Measurements from ENCODE around the gene TP53I11.

DNA sequence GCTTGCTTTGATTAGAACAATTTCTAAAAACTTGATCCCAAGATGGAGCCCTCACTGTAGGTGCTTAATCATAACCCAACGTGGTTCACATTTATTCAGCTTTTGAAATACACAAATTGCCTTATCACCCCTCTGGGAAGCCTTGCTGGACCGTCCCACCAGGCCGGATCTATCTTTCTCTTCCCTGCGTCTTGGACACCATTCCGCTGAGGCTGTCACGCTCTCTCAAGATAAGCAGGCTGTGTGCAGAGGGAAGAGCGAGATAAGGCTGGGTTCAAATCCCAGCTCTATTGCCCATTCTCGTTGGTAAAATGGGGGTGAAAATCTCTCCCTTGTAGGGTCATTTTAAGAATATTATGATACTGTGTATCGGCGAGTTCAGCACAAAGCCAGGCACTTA is 20.5 kb upstream of the TP53I11 start:
- TF ChIP-seq CTCF (IDR thresholded peaks at IDR 0.05; ENCODE audit: low read length), result no peak
- TF ChIP-seq EZH2 (optimal IDR thresholded peaks at IDR 0.05; ENCODE audit: low read depth, low read length), result no peak
